ENCODE data around the gene TLE4.

- TF ChIP-seq MAZ (IDR thresholded peaks at IDR 0.05; ENCODE audit: borderline replicate concordance, low read depth, low read length) (no peak), RCOR1 (IDR thresholded peaks at IDR 0.05; ENCODE audit: insufficient replicate concordance, low read length) (no peak)
Observed at GRCh38 chr9:79688363-79688762, 116.6 kb downstream of the TLE4 start.

All from IMR-90 (cell line).